Activated T-cell treated with anti-CD3 and anti-CD28 coated beads for 24 hours (primary cell): ENCODE data around the gene PAQR4.

Source experiments
- DNase-seq: peaks from one replicate; pipeline ENCODE4 v3.0.0-alpha.2; 2020; ENCODE audit warnings: low read depth

PAQR4 gene

DNA sequence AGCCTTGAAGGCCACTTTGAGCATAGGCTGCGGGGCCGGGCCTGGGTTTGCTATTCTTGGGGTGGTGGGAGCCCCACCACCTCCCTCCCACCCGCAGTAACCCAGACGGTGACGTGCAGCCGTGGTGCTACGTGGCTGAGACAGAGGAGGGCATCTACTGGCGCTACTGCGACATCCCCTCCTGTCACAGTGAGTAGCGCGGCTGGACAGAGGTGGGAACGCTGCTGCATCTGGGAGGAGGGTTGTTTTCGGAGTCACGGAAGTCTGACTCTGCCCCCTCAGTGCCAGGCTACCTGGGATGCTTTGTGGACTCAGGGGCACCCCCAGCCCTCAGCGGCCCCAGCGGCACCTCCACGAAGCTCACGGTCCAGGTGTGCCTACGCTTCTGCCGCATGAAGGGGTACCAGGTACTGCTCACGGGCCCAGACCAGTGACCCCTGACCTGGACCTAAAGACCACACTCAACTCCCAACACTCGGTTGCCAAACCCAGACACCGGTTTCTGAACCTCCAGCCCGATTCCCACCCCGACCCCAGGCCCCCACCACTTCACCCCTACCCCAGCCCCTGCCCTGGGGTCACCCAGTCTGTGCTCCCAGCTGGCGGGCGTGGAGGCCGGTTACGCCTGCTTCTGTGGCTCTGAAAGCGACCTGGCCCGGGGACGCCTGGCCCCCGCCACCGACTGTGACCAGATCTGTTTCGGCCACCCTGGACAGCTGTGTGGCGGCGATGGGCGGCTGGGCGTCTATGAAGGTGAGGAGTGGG, 2.9 kb upstream of the PAQR4 start:
- DNase-seq = no peak

DNA sequence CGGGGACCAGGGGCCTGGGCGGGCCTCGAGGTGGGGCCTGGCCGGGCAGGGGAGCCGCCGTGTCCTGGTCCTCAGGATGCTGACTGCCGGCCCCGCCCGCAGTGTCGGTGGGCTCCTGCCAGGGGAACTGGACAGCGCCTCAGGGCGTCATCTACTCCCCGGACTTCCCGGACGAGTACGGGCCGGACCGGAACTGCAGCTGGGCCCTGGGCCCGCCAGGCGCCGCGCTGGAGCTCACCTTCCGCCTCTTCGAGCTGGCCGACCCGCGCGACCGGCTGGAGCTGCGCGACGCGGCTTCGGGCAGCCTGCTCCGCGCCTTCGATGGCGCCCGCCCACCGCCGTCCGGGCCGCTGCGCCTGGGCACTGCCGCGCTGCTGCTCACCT, 2.3 kb upstream of the PAQR4 start:
- no peak for DNase-seq

DNA sequence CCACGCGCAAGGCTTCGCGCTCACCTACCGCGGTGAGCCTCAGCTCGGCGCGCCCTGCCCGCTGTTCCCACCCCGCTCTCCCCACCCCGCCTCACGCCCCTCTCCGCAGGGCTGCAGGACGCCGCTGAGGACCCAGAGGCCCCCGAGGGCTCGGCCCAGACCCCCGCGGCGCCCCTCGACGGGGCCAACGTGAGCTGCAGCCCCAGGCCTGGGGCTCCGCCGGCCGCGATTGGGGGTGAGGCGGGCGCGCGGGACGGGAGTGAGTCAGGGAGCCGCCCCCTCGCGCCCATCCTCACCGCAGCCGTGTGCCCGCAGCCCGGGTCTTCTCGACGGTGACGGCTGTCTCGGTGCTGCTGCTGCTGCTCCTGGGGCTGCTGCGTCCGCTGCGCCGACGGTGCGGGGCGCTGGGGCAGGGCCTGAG, 1.9 kb upstream of the PAQR4 start:
- no peak for DNase-seq

DNA sequence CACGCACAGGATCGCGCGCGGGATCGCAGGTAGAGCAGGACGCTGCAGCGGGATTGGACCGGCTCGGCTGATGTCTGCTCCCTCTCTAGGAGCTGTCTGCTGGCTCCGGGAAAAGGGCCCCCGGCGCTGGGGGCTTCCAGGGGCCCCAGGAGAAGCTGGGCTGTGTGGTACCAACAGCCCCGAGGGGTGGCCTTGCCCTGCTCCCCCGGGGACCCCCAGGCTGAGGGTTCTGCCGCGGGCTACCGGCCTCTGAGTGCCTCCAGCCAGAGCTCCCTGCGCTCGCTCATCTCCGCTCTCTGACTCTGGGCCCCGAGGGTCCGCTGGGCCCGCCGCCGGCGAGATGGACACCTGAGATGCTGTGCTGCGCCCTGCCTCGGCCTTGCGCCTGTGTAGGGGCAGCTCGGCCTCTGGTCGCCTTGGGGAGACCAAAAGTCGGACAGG, 1.4 kb upstream of the PAQR4 start:
- DNase-seq = no peak

DNA sequence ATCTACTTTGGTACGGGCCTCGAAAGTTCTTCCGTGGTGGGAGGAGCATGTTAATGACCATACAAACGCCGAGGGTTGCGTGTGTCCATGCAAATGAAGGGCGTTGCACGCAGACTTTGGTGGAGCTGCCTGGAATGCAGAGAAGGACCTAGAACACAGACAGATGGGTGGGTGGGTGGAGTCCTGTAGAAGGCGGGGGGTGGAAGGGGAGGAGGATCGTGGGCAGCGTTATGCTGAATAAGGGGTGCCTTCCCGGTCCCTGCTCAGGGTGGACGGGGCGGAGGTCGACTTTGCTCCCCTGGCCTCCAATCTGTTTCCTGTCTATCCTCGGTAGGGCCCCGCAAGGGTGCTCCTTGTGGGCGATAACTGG, 795 bp upstream of the PAQR4 start:
- DNase-seq = no peak

DNA sequence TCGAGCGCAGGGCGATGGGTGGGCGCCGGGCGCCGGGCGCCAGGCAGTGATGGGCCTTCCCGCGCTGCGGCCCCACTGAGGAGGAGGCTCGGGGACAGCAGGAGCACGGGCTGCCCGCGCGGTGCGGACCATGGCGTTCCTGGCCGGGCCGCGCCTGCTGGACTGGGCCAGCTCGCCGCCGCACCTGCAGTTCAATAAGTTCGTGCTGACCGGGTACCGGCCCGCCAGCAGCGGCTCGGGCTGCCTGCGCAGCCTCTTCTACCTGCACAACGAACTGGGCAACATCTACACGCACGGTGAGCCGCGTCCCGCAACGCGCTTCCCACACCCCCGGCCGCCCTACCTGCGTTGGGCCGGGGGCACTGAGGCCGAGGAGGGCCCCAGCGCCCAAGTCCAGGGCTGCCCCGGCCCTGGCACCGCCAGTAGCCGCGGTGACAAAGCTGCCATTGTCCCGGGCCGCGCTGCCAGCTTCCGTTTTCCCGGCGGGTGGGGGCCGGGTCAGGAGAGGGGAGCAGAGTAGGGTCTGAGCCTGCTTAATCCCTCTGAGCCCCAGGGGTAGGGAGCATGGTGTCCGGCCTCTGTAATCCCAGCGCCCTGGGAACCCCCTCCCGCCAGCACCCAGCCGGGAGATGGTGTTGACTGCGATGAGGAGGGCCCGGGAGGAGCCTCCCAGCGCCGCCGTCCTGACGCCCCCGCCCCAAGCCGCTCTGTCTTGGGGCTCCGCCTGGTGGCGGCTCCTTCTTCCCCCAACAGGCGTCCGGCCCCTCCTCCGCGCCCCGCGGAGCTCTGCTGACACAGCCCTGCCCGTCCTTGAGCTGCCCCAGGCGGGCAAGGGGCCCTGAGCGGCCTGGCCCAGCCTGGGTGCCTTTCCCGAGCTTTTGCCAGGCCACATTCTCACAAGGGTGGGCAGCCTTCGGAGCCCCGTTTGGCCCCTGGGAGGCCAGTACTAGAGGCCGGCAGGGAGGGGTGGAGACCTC, 685 bp downstream of the PAQR4 start:
- peak; percentile 69 for DNase-seq

DNA sequence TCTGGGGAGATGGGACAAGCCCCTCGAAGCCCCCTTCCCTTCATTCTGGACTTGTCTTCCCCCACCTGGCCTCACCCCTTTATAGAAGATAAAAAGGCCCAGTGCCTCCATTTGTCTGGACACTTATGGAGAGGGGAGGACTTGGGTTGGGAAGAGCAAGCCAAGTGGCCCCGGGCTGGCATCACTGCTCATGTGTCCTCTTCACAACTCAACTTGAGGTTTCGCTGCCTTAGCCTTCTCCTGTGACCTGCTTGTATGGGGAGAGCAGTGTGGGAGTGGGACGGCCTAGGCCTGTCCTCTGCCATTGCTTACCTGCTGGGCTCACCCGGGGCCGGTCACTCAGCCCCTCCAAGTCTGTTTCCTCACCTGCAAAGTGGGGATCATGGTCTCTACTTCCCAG, 1.4 kb downstream of the PAQR4 start:
- DNase-seq = no peak

DNA sequence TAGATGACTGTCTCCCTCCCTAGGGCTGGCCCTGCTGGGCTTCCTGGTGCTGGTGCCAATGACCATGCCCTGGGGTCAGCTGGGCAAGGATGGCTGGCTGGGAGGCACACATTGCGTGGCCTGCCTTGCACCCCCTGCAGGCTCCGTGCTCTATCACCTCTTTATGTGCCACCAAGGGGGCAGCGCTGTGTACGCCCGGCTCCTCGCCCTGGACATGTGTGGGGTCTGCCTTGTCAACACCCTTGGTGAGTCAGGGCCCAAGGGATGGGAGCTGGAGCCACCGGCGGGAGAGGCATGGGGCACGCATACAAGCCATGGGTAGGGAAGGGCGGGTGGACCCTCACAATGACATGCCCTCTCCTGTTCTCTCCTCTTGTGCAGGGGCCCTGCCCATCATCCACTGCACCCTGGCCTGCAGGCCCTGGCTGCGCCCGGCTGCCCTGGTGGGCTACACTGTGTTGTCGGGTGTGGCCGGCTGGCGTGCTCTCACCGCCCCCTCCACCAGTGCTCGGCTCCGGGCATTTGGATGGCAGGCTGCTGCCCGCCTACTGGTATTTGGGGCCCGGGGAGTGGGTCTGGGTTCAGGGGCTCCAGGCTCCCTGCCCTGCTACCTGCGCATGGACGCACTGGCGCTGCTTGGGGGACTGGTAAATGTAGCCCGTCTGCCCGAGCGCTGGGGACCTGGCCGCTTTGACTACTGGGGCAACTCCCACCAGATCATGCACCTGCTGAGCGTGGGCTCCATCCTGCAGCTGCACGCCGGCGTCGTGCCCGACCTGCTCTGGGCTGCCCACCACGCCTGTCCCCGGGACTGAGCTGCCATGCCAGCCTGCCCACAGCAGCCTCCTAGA, 2.2 kb downstream of the PAQR4 start:
- no peak for DNase-seq

DNA sequence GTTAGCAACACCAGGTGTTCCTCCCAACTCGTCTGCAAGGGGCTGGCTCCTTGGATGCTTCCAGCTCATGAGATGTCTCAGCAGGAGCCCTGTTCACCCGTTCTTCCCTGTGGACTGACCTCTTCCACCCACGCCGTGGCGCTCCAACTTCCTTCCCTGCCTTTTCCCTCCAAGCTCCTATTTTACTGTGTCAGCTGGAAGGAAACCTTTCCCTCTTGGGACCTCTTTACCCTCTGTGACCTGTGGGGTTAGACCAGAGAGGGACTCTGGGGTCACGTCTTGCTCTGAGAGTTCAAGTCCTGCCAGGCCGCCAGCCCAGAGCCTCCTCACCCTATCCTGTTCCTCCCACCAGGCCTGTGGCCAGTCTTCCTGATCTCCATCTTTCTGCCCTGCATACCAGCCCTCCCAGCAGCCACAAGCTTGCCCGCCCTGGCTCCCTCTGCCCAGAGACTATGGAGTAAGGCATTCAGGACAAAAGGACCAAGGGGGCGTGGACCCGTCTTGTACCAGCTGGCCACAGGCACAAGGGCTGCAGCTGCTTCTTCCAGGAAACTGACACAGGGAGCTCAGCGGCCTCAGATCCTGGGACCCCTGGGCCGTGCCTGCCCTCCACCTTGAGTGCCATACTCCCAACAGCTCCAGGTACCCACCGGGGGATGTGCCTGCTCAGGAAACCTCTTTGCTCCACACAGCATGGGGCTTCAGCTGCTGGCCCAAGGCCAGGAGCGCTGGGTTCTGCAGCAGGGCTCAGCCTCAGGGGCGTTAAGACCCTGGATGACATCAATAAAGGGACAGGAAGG, 3.0 kb downstream of the PAQR4 start:
- DNase-seq = no peak

DNA sequence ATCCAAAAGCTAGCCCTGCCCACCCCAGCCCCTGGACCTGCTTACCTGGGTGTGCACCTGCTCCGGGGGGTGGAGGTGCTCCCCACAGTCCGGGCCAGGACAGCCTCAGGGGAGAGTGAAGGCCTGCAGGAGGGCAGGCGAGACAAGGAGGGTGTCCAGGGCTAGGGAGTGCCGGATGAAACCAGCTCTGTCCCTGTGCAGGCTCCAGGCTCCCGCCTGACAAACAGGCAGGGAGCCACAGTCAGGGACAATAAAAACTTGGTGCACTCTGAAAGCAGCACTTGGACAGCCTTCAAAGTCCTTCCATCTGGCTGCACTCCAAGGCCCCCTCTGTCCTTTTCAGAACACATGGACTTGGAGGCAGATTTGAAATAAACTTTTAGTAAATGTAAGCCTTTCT, 3.9 kb downstream of the PAQR4 start:
- no peak for DNase-seq

DNA sequence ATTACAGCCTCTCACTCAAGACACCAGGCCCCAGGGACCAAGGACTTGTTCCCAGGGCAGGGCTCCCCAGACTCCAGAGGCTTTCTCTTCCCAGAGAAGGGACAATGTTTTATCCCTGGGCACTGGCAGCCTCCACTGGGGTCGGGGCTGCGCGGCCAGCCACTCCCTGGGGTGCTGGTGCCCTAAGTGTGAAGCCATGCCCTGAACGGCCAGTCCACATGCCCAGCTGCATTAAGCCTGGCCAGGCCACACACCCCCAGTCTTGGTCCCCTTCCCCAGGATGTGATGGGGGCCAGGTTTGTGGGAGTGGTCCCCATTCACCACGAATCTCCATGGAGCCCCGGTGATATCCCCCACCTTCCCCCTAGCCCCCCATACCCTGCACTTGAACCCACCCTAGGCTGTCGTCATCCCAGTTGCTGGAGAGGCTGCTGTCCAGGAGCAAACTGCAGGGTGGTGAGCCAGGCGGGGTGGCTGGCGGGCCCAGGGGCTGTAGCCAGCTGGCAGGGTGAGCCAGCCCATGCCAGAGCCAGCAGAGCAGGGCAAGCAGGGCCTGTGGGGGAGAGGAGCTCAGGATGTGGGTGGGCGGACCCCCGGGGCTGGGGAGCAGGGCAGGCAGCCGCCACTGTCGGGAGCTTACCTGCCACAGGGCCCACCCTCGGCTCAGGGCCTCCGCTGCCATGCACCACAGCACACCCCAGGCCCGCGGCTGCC, 4.6 kb downstream of the PAQR4 start:
- no peak for DNase-seq

DNA sequence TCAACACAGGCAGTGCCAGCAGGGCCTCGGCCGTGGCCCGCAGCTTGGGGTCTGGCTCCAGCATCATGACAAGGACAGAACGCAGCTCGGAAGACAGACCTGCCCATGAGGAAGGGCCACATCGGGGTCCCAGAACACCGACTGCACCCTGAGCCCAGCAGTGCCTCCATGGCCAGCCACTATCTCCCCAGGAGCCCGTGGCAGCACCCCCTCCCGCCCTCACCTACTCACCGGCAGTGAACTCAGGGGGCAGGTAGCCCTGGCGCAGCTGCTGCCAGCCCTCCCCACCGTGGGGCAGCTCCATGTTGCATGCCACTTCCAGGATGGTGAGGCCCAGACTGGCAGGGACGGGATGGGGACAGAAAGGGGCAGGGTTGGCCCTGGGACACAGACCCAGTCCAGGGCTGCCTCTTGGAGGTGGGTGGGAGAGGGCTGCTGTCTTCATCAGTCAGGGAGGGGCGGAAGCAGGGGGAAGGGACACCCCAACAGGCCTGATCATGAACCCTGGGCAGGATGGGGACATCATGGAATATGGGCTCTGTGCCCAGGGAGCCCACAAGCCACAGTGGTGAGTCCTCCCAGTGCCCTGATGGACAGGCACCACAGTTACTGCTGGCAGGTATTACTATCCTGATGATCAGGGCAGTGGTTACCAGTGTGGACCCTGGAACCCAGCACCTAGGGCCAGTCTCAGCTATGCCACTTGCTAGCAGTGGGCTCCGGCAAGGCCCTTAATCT, 5.3 kb downstream of the PAQR4 start:
- DNase-seq = no peak

DNA sequence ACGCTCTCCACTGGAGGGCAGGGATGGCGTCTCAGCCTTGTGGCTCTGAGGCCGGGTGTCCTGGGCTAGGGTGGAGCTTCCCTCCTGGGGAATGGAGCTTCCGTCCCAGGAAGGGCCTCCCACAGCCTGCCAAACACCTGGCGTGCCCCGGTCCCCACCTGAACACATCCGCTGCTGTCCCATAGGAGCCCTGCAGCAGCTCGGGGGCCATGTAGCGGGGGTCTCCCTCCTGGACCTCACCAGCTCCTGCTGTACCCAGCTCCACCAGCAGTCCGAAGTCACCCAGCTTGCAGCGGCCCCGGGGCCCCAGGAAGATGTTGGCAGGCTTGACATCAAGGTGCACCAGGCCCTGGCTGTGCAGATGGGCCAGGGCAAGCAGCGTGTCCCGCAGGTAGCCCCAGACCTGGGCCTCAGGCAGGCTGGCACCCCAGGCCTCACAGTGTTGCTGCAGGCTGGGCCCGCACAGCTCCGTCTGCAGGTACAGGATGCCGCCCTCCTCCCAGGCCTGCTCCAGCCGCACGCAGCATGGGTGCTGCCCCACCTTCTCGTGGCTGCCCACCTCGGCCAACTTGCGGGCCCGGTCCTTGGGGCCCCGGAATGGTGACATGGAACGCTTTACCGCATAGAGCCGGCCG, 6.1 kb downstream of the PAQR4 start:
- no peak for DNase-seq

DNA sequence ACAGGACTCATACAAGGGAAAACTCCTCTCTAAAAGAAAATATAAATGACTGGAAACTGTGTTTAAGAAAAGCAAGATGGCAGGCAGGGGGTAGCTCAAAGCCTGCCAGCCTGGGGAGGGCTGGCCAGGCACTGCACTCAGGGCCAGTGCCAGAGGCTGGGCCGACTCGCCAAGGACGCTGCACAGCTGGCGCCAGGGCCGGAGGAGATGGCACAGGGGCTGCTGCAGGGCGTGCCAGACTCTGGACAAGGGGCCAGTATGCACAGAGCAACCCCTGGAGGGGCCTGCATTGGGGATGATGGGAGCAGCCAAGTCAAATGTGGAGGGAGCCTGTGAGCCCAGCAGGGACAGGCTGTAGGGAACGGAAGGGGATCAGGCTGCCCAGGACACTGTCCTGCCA, 7.1 kb downstream of the PAQR4 start:
- DNase-seq = no peak

DNA sequence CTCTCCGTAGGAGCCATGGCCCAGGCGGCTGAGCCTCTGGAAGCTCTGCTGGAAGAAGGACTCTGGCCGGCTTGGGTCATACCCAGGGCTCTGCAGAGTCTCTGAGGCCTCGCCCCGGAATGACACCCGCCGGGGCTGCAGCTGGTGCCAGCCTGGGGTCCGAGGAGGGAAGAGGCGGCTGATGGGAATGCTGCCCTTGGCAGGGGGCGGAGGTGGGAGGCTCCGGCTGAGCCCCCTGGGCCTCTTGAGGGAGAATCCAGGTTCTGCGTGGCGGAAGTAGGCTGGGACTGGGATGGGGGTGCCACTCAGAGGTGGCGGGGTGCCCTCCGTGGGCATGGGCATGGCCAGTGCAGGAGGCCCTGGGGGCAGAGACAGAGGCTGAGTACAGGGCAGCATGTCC, 7.5 kb downstream of the PAQR4 start:
- DNase-seq = no peak

DNA sequence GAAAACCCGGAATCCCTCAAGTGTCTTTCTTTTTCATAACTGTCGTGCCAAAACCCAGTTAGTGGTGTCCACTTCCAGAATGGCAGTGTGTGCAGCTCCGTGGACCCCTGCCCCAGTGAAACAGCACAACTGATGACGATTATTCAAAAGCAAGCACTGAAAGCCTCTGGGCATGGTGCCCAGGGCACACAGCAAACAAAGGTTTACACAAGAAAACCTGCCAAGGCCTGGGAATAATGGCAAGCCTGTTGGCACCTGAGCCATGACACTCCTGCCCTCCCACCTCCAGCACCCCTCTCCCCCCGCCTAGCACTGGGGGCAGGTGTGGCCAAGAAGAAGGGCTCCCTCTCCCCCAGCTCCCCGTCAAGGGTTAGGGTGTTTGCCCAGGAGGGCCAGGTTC, 8.3 kb downstream of the PAQR4 start:
- no peak for DNase-seq

DNA sequence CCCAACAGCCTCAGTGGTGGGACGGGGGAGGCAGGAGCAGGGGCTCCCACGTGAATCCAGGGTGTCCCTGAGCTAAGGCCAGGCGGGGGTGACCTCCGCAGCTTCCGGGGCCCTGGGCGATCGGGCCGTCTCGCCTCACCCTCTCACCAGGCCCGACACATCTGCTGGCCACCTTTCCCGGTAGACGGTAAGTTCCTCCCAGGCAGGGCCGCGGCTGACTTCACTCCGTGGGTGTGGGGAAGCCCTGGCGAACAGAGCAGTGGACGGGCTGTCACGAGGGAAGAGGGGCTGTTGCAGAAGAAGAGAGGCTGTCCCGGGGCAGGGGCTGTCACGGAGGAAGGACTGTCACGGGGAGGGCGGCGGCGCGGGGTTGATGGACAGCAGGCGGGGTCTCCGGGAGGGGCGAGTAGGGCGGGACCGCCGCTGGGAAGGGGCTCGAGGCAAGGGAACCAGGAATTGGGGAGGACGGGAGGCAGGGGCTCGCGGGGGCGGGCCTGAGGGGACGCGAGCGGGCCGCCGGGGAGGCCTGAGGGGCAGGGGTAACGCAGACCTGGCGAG, 10.6 kb downstream of the PAQR4 start:
- no peak for DNase-seq

DNA sequence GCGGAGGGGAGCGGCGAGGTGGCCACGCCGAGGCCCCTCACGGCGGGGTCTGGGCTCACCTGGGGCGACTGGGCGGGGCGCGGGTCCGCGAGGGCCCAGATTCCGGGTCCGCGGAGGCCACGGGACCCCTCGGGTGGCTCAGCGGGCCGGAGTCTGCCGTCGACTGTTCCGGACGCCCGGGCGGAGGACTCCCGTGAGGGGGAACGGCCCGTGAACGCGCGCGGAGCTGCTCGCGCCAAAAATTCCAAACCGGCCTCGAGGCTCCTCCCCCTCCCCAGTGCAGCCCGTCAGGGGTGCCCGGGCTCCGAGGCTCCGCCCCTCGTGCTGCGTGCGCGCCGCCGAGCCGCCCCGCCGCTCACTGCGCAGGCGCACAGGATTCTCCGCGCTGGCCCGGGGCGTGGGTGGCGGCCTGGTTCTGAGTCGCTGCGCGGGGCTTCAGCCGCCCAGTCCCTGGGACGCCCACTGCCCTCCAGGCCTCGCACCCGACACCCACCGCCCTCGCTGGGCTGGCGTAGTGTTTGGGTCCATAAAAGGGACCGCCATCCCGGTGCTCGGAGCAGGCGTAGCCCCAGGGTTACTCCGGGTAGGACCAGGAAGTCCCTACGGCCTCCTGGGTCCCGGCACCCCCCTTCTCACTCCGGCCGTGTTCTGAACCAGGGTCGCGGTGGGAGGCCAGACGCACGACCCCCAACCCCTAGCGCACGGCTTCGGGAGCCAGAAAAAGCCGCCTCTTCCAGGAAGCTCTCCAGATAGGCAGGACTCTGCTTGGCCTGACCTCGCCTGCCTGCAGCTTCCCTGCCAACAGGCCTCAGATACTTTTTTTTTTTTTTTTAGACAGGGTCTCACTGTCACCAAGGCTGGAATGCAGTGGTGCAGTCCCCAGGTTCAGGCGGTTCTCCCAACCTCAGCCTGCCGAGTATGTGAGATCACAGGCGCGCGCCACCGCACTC, 11.4 kb downstream of the PAQR4 start, which contains the start of gene PKMYT1:
TSS of gene PKMYT1 (minus strand) at position 220 of the 950 bp plus-strand sequence. CDS start 789 bp downstream, outside the sequence.
- DNase-seq = peak; percentile 95
